Measurements from ENCODE around the gene RNF208.

RNF208 gene

DNA sequence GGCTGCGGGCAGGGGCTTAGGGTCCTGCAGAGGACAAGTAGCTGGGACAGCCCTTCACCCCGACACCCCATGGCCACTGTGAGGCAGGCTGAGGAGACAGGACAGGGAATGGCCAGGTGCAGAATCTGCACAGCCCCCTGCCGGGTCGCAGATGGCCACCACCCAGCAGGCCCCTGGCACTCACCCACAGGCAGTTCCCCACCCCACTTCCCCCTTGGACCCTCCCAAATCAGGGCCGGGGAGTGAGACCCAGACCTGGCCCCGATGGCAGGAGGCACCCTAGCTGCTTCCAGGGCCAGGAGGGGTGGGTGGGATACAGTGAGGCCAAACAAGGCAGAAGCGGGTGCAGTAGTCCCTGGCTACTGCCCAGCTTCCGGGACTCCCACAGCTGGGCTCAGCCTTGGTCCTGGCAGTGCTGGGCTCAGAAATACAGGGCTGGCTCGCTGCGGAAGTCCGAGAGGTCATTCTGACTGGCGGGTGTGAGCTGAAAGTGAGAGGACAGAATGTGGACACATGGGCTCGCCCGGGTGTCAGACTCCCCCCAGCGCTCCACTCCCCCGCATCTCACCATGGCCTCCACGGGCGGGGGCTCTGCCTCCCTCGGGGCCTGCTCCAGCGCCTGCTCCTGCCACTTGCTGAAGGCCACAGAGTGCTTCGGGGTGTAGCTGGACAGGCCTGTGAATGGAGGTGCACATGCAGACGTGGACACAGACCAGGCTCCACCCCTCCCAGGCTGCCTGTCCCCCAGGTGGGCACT is 30.2 kb downstream of the RNF208 start:
- no peak for DNase-seq (ENCODE audit: low read depth in 3 of 3)

- DNase-seq (ENCODE audit: low read depth in 3 of 3), result no peak
Measured at GRCh38 chr9:137191245-137191644, 30.8 kb downstream of the RNF208 start.

DNA sequence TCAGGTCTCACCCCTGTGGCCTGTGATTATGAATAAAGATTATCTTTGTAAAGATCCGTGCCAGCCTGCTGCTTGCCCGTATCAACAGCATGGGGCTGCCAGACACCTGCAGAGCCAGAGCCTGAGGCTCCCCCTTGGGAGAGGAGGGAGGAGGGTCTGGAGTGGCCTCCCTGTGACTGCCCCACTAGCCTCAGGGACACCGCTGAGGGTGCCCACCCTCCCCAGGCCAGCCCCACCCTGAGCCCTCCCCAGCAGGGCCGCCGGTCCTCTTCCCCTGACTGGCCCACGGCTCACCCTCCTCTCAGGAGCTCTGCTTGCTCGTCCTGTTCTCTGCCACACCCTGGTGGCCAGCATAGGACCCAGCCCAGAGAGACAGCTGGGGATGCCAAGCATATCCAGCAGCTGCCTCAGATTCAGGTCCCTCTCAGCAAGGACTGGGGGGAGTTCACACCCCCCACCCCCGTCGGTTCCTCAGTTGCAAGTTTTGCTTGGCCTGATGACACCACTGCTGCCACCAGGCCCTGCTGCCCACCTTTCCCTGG is 31.7 kb downstream of the RNF208 start:
- no peak for DNase-seq (ENCODE audit: low read depth in 3 of 3)

- no peak for DNase-seq (ENCODE audit: low read depth in 3 of 3)
Measured at GRCh38 chr9:137189297-137190295, 32.4 kb downstream of the RNF208 start.

- peak; percentile 84 to 87 (median 86) for DNase-seq (ENCODE audit: low read depth in 3 of 3)
Measured at GRCh38 chr9:137188490-137189296, 33.3 kb downstream of the RNF208 start, which contains the start of the genes ANAPC2 and SSNA1. Gene ANAPC2 (minus strand): TSS chr9:137188560. CDS start chr9:137188532, 28 bp downstream. Gene SSNA1 (plus strand): TSS chr9:137188676. CDS start chr9:137188727, 51 bp downstream.

DNA sequence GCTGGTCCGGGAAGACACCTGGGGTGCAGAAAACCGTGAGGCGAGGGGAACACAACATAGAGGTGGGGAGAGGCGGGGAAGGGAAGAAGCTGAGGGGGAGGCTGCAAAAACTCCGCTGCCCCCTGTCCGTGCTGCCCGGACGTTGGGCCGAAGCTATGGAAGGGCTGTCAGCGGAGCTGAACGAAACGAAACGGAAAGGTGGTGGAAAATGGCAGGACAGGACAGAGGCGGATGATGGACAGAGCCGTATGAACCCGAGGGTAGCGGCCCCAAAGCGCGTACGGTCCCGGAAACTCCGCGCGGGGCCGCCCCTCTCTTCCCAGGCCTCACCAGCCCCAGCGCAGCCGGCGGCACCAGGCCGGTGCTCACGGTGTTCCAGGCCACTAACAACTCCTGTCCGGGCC is 34.0 kb downstream of the RNF208 start:
- no peak for DNase-seq (ENCODE audit: low read depth in 3 of 3)

- DNase-seq (ENCODE audit: low read depth in 3 of 3), result no peak
Measured at GRCh38 chr9:137187386-137187785, 34.7 kb downstream of the RNF208 start.

GRCh38 chr9:137186385-137186784 is 35.7 kb downstream of the RNF208 start:
- DNase-seq (ENCODE audit: low read depth in 3 of 3), result no peak

DNA sequence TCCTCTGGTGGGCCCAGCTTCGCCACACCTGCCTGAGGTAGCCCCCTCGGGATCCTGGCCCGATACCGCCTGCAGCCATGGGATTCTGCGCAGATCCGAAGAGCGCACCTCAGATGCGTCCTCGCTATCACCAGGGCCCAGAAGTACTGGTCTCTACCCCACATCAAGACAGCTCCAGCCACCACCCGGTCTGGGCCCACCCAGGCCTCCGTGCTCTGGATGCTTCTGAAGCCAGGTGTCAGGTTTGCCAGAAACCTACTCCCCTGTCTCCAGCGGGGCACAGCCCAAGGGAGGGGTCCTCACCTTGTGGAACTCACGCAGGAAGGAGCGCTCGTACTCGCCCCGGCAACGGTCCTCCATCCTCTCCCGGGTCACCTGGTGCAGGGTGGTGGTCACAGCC is 36.1 kb downstream of the RNF208 start:
- no peak for DNase-seq (ENCODE audit: low read depth in 3 of 3)

DNA sequence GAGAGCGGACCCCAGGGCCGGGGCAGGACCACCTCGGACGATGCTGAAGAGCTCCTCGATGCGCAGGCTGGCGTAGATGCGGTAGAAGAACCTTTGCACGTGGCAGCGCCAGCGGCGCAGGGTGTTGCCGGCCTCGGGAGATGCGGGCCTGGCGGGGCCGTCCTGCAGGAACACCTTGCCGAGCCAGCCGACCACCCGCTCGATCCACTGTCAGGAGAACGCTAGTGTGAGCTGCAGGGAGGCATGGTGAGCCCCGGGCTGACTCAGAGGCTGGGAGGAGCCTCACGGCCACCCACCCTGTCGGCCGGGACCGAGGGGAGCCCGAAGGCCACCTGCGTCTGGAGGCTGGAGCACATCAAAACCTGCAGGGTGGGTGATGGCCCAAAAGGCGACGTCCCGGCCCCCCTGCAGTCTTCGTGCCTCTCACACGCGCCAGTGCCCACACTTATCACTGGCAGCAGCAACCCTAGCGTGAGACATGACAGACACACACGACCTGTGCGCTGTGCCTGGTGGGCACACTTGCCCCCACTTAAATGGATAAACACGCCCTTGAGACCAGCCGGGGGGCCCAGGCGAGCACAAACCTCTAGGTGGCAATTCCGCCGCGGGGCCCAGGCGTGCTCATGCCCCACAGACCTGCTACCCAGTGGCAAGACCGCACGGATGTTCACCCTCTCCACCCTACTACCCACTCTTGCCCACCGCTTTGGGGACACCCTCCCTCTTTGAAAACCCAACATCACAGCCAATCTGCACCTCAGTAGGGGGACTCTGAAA is 37.0 kb downstream of the RNF208 start:
- DNase-seq (ENCODE audit: low read depth in 3 of 3), result no peak

DNA sequence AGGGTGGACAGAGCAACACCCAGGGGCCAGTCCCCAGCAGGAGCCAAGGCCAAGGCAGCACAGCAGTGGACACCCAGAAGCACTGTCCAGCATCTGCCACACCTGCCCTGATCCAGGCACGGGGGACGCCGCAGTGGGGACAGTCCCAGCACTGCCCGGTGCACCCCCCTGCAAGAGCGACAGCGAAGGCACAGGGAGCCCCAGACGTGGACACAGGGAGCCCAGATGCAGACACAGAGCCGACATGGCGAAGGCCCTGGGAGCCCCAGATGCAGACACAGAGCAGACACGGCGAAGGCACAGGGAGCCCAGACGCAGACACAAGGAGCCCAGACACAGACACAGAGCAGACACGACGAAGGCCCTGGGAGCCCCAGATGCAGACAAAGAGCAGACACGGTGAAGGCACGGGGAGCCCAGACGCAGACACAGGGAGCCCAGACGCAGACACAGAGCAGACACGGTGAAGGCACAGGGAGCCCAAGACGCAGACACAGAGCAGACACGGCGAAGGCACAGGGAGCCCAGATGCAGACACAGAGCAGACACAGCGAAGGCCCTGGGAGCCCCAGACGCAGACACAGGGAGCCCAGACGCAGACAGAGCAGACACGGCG is 38.0 kb downstream of the RNF208 start:
- no peak for DNase-seq (ENCODE audit: low read depth in 3 of 3)

GRCh38 chr9:137182836-137183235 is 39.2 kb downstream of the RNF208 start:
- DNase-seq (ENCODE audit: low read depth in 3 of 3), result no peak

GRCh38 chr9:137181680-137182079 is 40.4 kb downstream of the RNF208 start:
- DNase-seq (ENCODE audit: low read depth in 3 of 3), result no peak

- no peak for DNase-seq (ENCODE audit: low read depth in 3 of 3)
Measured at GRCh38 chr9:137180491-137180890, 41.5 kb downstream of the RNF208 start.

GRCh38 chr9:137179761-137180160 is 42.3 kb downstream of the RNF208 start:
- no peak for DNase-seq (ENCODE audit: low read depth in 3 of 3)

DNA sequence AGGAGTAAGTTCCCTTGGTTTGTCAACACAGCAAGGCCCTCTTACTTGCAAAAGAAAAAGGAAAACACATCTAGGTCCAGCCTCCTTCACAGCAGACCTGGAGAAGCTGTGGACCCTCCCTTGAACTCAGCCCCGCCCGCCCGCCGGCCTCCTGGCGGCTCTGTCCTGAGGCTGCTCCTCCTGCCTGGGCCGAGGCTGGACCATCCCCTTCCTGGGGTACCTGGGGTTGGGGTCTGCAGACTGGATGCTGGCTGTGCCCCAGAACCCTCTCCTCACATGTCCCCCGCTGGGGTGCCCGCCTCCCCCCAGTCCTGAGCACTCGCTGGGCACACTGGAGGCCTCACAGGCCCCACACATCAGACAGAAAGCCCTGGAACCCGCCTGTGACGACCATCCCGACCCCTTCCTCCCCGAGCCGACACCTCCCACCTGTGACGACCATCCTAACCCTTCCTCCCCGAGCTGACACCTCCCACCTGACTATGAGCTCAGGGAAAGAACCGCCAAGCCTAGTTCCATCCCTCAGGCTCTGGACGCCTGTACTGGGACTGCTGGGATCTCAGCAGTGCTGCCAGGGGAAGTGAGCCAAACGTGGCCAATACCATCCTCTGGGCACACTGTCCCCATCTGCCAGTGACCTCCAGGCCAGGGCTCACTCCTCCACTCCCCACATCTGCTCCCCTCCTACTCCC is 43.0 kb downstream of the RNF208 start:
- DNase-seq (ENCODE audit: low read depth in 3 of 3), result no peak

DNA sequence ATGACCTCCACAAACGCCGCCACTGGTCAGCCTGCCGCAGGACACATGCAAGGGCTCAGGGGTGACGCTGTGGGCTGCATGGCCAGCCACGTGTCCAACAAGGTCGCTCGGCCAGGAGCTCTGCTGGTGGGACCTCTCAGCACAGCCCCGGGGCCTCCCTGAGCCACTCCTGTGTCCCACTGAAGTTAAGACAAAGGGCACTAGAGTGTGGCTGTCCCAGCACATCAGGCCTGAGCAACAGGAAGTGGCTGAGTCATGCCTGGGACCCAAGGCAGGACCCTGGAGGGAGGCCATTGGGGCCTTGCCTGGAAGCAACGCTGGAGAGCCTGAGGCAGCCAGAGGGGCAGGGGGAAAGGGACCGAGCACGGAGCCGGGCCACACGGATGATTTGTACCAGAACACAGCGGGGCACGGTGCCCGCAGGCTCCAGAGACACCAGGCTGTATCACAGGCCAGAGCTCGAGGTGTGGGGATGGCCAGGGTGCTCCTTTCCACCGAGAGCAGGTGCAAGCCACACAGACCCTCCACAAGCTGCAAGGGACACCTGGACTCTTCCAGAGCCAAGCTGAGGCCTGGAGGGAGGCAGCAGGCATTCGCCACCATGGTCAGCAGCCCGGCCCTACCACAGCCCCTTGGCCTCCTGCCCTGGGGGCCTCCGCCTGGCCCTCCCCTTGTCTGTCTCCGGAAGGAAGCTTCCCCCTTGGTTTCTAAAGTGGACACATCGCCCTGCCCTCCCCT is 43.7 kb downstream of the RNF208 start:
- no peak for DNase-seq (ENCODE audit: low read depth in 3 of 3)

- DNase-seq (ENCODE audit: low read depth in 3 of 3), result no peak
Measured at GRCh38 chr9:137176302-137177182, 45.5 kb downstream of the RNF208 start.
